ENCODE data around the gene GALNT5.
A peak's percentile ranks its signal among the peaks of the same experiment; 100 is the strongest.
"Not testable (repeated sequence)": the region's sequence is repeated elsewhere in the genome, so short reads cannot be mapped to it uniquely, and the experiment has no call there.

The GALNT5 gene

DNA sequence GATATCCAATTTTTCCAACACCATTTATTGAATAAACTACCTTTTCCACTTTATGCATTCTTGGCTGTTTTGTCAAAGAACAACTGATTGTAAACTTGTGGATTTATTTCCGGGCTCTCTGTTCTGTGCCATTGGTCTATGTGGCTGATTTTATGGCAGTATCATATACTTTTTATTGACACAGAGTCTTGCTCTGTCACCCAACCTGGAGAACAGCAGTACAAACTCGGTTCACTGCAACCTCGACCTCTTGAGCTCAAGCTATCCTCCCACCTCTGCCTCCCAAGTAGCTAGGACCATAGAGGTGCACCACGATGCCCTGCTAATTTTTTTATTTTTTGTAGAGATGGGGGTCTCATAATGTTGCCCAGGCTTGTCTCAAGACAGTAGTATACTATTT lies 6.7 kb upstream of the GALNT5 start:
- DNase-seq: no peak

GRCh38 chr2:157251932-157252331 lies 5.6 kb upstream of the GALNT5 start:
- DNase-seq: no peak

DNA sequence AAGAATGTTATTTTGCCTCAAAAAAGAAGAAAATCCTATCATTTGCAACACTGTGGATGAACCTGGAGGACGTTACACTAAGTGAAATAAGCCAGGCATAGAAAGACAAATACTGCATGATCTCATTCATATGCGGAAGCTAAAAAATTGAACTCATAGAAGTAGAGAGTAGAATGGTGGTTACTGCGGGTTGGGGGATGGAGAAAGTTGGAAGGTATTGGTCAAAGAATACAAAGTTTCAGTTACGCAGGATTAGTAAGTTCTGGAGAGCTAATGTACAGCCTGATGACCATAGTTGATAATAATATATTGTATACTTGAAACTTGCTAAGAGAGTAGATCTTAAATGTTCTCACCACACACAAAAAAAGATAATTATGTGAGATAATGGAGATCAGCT lies 5.0 kb upstream of the GALNT5 start:
- DNase-seq: no peak

GRCh38 chr2:157254041-157254440 lies 3.5 kb upstream of the GALNT5 start:
- no peak for DNase-seq

- DNase-seq: no peak
Observed at GRCh38 chr2:157255746-157256145, 1.8 kb upstream of the GALNT5 start.

DNA sequence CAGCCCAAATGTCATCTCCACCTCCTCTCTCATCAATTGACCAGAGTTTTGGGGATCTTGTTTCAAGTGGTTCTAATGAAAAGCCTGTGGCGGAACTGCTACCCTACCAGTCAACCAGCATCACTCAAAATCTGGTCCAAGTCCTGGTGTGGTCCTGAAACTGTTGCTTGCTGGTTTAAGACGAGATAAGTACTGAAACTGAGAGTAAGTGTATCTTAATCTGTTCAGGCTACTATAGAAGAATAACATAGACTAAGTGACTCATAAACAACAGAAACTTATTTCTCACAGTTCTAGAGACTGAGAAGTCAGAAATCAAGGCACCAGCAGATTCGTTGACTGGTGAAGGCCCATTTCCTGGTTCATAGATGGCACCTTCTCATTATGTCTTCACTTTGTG lies 879 bp upstream of the GALNT5 start:
- no peak for DNase-seq

GRCh38 chr2:157258520-157259326 lies 1.2 kb downstream of the GALNT5 start:
- peak in 1 of 2 experiments; percentile 20 for DNase-seq

- no peak for DNase-seq
Observed at GRCh38 chr2:157259386-157259785, 1.9 kb downstream of the GALNT5 start.

DNA sequence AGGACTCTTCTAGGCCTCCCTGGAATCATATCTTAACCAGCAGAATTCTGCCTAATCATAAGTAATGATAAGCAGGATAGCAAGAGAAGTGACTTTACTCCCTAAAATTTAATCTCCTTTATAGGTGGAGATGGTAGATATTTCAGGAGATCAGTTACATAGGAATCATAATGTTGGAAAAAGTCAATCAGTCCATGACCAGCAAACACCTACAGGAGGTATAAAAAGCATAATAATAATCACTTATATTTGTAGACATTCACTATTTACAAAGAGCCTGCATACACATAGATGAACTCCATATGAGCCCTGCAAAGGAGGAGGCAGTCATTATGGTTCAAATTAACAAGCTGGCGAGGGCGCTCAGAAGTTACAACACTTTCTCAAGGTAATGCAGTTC lies 2.5 kb downstream of the GALNT5 start:
- no peak for DNase-seq

DNA sequence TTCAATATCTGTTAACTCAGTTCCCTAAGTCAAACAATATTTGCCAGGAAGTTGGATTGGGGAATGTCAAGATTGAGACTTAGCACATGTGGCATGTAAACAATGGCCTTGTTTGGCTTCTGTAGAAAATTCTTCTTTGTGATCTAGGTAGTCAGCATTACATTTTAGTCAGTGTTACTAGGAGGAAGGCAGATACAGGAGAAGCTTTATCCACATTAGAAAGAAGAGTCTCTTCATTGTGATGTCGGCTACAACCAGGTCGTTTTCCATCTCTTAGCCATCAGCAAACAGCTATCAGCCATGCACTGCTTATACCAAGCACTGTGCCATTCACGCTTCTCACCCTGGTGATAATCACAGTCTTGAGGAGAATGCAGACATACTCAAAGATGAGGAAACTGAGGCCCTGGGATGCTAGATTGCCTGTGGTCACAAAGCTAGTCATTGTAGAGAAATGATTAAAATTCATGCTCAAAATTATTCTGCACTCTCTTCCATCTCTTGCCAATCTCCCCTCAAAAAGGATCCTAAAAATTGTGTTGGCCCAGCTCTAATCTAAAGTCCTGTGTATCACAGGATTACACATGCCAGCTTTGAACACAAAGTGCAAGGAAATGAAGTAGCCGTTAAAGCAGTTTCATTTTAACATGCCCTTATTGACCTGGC lies 3.2 kb downstream of the GALNT5 start:
- no peak for DNase-seq

- peak in 1 of 2 experiments; percentile 28 for DNase-seq
Observed at GRCh38 chr2:157261199-157261782, 3.8 kb downstream of the GALNT5 start.

GRCh38 chr2:157262248-157262647 lies 4.7 kb downstream of the GALNT5 start:
- DNase-seq: no peak

- peak in 1 of 2 experiments; percentile 14 for DNase-seq
Observed at GRCh38 chr2:157264099-157264498, 6.6 kb downstream of the GALNT5 start.

DNA sequence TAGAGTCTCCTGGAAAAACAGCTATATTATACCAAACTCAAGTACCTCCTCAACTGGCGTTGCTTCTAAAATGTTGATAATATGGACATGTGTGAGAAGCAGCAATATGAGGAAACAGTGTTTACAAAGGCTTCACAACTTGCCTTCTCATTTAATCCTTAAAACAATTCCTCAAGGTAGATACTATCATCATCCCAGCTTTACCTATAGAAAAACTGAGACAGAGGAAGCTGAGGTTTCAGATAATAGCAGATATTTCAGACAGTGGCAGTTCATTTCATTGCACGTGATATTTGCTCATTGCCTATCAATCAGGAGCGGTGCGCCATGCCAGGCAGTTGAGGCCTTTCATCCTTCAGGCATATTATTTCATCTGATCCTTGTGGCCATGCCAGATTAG lies 8.3 kb downstream of the GALNT5 start:
- DNase-seq: no peak

DNA sequence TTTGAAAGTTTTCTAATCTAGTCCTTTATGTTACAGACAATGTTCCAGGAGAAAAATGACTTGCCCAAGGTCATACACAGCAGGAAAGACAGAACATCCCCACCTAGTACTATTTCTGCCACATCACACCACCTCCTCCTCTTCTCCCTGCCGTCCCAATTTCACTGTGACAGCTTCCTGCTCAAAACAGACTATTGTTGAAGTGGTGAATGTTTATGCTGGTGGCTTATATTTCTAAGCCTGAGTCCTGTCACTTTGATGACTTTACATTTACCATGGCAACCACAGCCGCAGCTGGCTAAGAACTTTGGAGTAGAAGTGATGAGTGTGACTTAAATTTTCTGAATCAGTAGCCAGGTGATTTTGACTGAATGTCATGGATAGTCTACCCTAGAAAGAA lies 10.0 kb downstream of the GALNT5 start:
- DNase-seq: no peak

DNA sequence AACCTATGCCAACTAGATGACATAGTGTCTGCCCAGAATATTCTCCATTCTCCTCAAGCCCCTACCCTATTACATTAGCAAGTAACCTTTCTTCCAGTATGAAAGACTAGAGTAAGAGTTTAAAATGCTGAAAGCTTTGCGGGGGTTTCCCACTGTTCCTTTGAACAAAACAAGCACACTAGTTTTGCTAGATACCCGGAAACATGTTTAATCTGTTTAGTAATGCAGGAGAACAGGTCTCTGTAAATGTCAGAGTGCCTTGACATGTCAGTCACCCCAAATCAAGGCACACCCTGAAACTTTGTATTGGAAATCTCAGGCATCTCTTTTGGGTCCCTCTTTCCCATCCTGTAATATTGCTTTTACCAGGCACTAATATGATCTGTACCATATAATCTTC lies 11.6 kb downstream of the GALNT5 start:
- no peak for DNase-seq

DNA sequence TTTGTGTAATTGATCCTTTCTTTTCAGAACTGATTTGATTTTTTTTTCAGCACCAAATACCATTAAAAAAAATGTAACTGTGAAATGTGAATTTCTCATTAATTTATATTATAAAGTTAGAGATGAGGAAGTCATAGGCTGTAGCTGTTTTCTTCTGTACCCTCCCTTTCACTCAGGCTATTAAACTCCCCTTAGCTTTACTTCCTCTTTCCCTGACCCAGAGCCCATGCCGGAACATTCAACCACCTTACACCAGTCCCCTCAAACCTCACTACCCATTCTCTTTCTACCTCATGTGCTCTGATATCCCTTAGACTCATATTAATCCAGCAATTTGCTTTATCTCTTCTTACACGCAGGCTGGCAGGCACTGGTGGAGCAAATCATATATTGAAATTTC lies 12.4 kb downstream of the GALNT5 start:
- no peak for DNase-seq

- no peak for DNase-seq
Observed at GRCh38 chr2:157271590-157272203, 14.2 kb downstream of the GALNT5 start.

GRCh38 chr2:157279311-157279710 lies 21.8 kb downstream of the GALNT5 start:
- DNase-seq: not testable (repeated sequence)

GRCh38 chr2:157281316-157281715 lies 23.8 kb downstream of the GALNT5 start:
- no peak for DNase-seq

DNA sequence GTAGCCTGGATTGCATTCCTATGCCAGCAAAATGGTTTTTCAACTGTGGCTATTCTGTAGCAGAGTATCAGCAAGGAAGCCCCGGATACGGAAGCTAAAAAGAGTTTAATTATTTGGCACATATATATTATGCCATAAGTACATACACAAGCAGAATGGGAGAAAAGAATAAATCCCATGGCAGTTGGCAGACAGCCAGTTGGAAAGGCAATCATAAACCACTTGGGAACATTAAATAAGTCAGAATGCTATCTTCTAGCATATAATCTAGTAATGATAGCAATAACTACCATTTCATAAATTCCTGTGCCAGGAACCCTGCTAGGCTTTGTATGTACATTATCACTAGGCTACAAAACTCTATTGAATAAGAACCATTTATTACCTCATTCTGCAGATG lies 26.0 kb downstream of the GALNT5 start:
- DNase-seq: peak in 1 of 2 experiments; percentile 40

DNA sequence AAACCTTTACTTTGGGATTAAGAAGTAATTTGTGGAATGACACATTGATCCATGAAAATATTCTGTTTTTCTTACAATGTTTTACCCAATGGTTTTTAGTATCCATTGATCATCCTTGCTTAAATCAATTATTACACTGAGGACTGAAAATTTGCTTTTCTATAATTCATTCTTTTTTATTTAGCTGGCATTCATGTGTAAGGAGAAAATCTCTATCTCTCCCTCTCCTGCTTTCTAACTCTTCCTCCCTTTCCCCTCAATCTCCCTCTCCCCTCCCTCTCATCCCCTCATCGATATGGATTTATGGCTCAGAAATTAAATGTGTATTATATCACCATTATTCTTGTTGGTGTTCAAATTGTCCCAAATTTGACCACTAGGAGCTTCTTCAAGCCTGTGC lies 29.7 kb downstream of the GALNT5 start:
- no peak for DNase-seq

GRCh38 chr2:157290525-157290924 lies 33.0 kb downstream of the GALNT5 start:
- no peak for DNase-seq

DNA sequence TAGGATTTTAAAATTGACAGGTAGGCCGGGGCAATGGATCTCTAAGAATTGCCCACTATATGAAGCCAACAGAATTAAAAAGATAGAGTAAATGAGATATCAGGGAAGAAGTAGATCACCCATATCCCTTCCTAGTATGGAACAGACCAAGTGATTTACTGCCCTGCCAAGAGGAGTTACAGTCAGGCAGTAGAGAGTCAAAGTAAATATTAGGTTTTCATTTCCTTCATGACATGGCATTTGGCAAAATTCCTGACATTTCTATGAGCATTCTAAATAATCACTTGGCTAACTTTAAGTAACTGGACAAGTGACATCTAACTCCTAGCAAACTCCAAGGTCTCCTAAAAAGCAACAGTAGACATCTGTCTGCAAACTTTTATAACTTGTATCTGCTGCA lies 33.5 kb downstream of the GALNT5 start:
- peak; percentile 11 to 33 for DNase-seq

All from NCI-H446 (cell line).